Thyroid gland (tissue), 4 donors: Measurements from ENCODE around the gene RAD51C. TPM values are rescaled to one million over a fixed set of nuclear protein-coding genes. Genes with fewer than 3 reads are reported as not detected.
"Not testable (repeated sequence)": the region's sequence is repeated elsewhere in the genome, so short reads cannot be mapped to it uniquely, and the experiment has no call there.

Experiments used
- DNase-seq, 2 donors: peaks; one replicate each; pipeline ENCODE4 v3.0.0-alpha.2; 2019
- H3K27ac ChIP-seq, 3 donors: fragments of 200-600 bp; sonication (generic); 1 replicate in 2 of 3; 2 replicates in 1 of 3; pipeline ENCODE4 v1.5.1; 2016 to 2019; ENCODE audit warnings: mild to moderate bottlenecking in 1 of 3, moderate library complexity in 1 of 3
- H3K27me3 ChIP-seq: fragments of 200-600 bp; sonication (generic); one replicate; pipeline ENCODE4 v1.5.1; 2019
- H3K36me3 ChIP-seq, 2 donors: fragments of 200-600 bp; sonication (generic); one replicate each; pipeline ENCODE4 v1.5.1; 2016 to 2019
- H3K4me1 ChIP-seq, 2 donors: fragments of 200-600 bp; sonication (generic); one replicate each; pipeline ENCODE4 v1.5.1; 2017 to 2019
- H3K4me3 ChIP-seq, 3 donors: fragments of 200-600 bp; sonication (generic); replicated peaks in 1 of 3; 1 replicate in 2 of 3; 2 replicates in 1 of 3; pipeline ENCODE4 v1.5.1; 2016; ENCODE audit warnings: mild to moderate bottlenecking in 1 of 3
- H3K9me3 ChIP-seq: fragments of 200-600 bp; sonication (generic); one replicate; pipeline ENCODE4 v1.5.1; 2017
- POLR2A ChIP-seq, 2 donors: fragments of 450-650 bp; IDR thresholded peaks; one replicate each; pipeline ENCODE4 v1.6.1; 2017; ENCODE audit warnings: antibody characterized with exemption in 2 of 2, mild to moderate bottlenecking in 2 of 2, moderate library complexity in 1 of 2
- WGBS, 2 donors: methylation state at CpG; one replicate each; pipeline ENCODE4 v1.1.5; 2017; 5-methylcytosine and 5-hydroxymethylcytosine counted together
- intact Hi-C: fragments of 100-400 bp; cut with DNase I; formaldehyde crosslinking; loops from one replicate; pipeline ENCODE4 v1.15.1; 2023
- total RNA-seq, 4 donors: library from RNA; depleted of rRNA; stranded (reverse); fragments of >200 nt; gene quantifications; one replicate each; pipeline ENCODE4 v1.2.3, GENCODE V29; 2016
- TF ChIP-seq, protein P1 (sequence below), 6 experiments: fragments of 200-600 bp in 3 of 6; fragments of 450-650 bp in 3 of 6; sonication (generic) in 3 of 6; IDR thresholded peaks; one replicate each; pipeline ENCODE4 v1.5.1; 2016 to 2019; ENCODE audit warnings: antibody characterized with exemption in 6 of 6, mild to moderate bottlenecking in 2 of 6, inconsistent platforms in 1 of 6, moderate library complexity in 1 of 6

The RAD51C gene
- total RNA-seq, 4 donors from 2014 or later, result 8.8 to 20.4 (median 12.4) TPM

DNA sequence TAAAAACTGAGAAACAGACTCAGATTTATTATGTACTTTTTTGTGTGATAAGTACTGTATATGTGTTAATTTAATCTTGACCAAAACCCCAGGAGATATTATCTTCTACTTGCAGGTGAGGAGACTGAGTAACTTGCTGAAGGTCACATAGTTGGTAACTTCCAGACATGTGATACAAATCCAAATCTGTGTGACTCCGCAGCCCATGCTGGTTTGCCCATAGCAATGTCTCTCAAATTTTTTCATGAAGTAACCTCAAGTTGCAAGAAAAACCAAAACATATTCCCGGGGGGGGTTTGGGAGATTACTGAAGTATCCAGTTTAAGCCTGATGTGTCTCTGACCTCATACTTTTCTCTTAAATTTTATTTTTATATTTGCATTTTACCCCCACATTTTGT lies 3.9 kb upstream of the RAD51C start:
- no peak overlapping the region for H3K4me3 ChIP-seq
- peaks cover 0 to 5% of the 10 kb centered on the region in 2 donors for H3K4me1 ChIP-seq
- H3K27me3 ChIP-seq, result no peaks in the 10 kb centered on the region
- no peaks in the 10 kb centered on the region for H3K9me3 ChIP-seq
- intact Hi-C loops, result no loop called here
- DNase-seq, result no peak
- 91 to 92% methylated on average over 2 of the region's 2 CpGs for WGBS, 2 donors
- TF ChIP-seq POLR2A (IDR thresholded peaks at IDR 0.05), result no peak
- TF ChIP-seq, protein P1, sequence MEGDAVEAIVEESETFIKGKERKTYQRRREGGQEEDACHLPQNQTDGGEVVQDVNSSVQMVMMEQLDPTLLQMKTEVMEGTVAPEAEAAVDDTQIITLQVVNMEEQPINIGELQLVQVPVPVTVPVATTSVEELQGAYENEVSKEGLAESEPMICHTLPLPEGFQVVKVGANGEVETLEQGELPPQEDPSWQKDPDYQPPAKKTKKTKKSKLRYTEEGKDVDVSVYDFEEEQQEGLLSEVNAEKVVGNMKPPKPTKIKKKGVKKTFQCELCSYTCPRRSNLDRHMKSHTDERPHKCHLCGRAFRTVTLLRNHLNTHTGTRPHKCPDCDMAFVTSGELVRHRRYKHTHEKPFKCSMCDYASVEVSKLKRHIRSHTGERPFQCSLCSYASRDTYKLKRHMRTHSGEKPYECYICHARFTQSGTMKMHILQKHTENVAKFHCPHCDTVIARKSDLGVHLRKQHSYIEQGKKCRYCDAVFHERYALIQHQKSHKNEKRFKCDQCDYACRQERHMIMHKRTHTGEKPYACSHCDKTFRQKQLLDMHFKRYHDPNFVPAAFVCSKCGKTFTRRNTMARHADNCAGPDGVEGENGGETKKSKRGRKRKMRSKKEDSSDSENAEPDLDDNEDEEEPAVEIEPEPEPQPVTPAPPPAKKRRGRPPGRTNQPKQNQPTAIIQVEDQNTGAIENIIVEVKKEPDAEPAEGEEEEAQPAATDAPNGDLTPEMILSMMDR (IDR thresholded peaks at IDR 0.05), result no peak
- no peaks in the 10 kb centered on the region for H3K36me3 ChIP-seq
- H3K27ac ChIP-seq, result no peak overlapping the region

DNA sequence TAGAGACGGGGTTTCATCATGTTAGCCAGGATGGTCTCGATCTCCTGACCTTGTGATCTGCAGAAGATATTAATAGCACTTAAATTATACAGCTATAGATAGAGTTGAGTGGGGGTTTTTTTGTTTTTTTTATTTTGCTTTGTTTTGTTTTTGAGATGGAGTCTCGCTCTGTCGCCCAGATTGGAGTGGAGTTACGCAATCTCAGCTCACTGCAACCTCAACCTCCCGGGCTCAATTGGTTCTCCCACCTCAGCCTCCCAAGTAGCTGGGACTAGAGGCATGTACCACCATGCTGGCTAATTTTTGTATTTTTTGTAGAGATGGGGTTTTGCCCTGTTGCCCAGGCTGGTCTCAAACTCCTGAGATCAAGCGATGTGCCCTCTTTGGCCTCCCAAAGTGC lies 2.4 kb upstream of the RAD51C start:
- H3K9me3 ChIP-seq, H3K27ac ChIP-seq, H3K27me3 ChIP-seq, H3K4me1 ChIP-seq, H3K4me3 ChIP-seq, H3K36me3 ChIP-seq, intact Hi-C loops, DNase-seq: not testable (repeated sequence)
- WGBS, 2 donors, result 91 to 95% methylated on average over 7 of the region's 7 CpGs

DNA sequence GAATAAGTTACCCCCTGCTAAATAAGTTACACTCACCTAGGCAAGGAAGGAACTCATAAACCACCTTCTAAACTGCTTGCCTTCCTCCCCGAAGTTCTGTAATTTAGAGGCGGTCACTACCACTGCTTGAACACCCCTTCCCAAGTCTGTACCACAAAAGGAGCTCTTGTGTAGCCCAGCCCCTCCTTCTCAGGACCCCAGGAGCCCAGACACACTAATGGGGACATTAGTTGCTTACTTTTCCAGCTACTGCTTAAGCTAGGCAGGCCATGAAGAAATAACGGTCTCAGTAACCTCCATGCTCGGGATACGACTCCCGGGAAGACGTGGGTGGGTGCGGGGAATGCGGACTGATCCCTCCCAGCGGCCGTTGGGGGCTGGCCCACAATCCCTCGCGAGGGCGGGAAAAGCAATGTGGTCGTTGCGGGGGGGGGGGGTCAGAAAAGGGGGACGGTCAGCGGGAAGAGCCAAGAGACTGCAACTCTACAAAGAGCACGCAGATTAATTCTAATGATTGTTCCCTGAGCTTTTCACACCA lies 632 bp upstream of the RAD51C start, which contains the start of gene TEX14:
Gene TEX14, minus strand, starts transcription at position 345 of the 538 bp plus-strand sequence. CDS start 40,044 bp downstream, outside the sequence.
- Histone ChIP-seq H3K4me1 (peaks cover 0 to 6% of the 10 kb centered on the region in 2 donors), H3K4me3 (peak within 1 kb of the TSS; percentile 32 to 49 (median 45)), H3K36me3 (no peaks in the 10 kb centered on the region), H3K9me3 (no peaks in the 10 kb centered on the region), H3K27me3 (no peaks in the 10 kb centered on the region), H3K27ac (peak within 1 kb of the TSS; percentile 1 to 67 (median 64))
- 90 to 94% methylated on average over 18 of the region's 19 CpGs for WGBS, 2 donors
- intact Hi-C loops, result no loop called here
- no peak for TF ChIP-seq POLR2A (IDR thresholded peaks at IDR 0.05)
- TF ChIP-seq, protein P1 (IDR thresholded peaks at IDR 0.05), result no peak
- no peak for DNase-seq

DNA sequence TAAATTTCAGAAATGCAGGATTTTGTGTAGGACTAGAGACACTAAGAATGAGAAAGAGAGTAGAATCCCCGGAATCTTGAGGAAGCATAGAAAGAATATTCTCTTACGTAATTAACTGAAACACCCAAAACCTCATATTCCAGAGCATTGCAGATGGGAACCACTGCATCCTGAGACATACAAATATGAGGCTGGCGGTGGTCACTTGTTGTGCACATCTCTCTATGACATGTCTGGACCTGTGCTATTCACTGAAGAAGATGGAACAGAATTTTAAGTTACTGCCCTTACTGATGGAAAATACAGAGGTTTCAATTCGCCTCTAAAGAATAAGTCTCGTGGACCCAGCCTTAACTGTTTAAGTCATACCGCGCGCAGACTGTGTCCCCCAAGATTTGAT lies 806 bp downstream of the RAD51C start:
- intact Hi-C loops, result no loop called here

DNA sequence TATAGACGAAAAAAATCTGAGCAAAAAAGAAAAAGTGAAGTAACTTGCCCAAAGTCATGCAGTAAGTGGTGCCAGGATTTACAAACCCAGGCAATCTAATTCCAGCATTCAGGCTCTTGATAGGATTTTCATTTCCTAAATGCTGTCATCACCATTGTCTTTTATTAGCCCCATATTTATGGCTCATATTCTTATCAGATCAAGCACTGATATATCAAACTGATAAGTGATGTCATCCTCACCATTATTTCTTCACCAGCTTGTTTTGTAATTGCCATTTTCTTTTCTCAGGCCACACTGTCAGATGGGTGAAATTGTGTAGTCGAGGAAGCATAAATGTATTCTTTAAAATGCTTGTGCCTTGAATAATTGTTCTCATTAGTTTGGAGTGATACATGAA lies 1.3 kb downstream of the RAD51C start:
- H3K4me3 ChIP-seq, result no peak overlapping the region
- H3K4me1 ChIP-seq, result peaks cover 0 to 6% of the 10 kb centered on the region in 2 donors
- H3K27me3 ChIP-seq, result no peaks in the 10 kb centered on the region
- no peak for DNase-seq
- TF ChIP-seq, protein P1 (IDR thresholded peaks at IDR 0.05), result no peak
- no peak for TF ChIP-seq POLR2A (IDR thresholded peaks at IDR 0.05)
- WGBS, 2 donors, result 80 to 87% methylated on average over 2 of the region's 2 CpGs
- no peaks in the 10 kb centered on the region for H3K36me3 ChIP-seq
- H3K9me3 ChIP-seq, result no peaks in the 10 kb centered on the region
- H3K27ac ChIP-seq, result no peak overlapping the region
- intact Hi-C loops, result no loop called here

More for the DNA sequence above, 806 bp downstream of the RAD51C start:
- DNase-seq, result no peak
- WGBS, 2 donors, result 73 to 75% methylated on average over 8 of the region's 8 CpGs
- Histone ChIP-seq H3K4me3 (peak overlapping the region in 2 of 3 donors; percentile 45 to 49), H3K9me3 (no peaks in the 10 kb centered on the region), H3K4me1 (peaks cover 0 to 6% of the 10 kb centered on the region in 2 donors), H3K36me3 (no peaks in the 10 kb centered on the region), H3K27me3 (no peaks in the 10 kb centered on the region), H3K27ac (peak overlapping the region in 1 of 3 donors; percentile 64)
- TF ChIP-seq, protein P1 (IDR thresholded peaks at IDR 0.05), result no peak
- TF ChIP-seq POLR2A (IDR thresholded peaks at IDR 0.05), result no peak
